K562 (cell line): ENCODE results near the gene SNAI1.

Experiments used
- L3MBTL2 ChIP-seq: fragments of 450-650 bp; IDR thresholded peaks from 2 replicates; pipeline ENCODE4 v1.6.1; 2016; ENCODE audit warnings: mild to moderate bottlenecking, moderate library complexity
- TARDBP ChIP-seq: fragments of 450-650 bp; IDR thresholded peaks from 2 replicates; pipeline ENCODE4 v1.6.1; 2016
- ZNF274 ChIP-seq: IDR thresholded peaks from 2 replicates; pipeline ENCODE4 v1.6.1; 2011; ENCODE audit warnings: low read depth, mild to moderate bottlenecking, low read length, moderate library complexity, borderline replicate concordance

GRCh38 chr20:49989234-49990065 is 6.7 kb downstream of the SNAI1 start:
- TF ChIP-seq L3MBTL2, result peak; percentile 68
- no peak for TF ChIP-seq TARDBP
- no peak for TF ChIP-seq ZNF274
